Peyer's patch (tissue), 4 donors: ENCODE results near the gene FZD8. TPM values are rescaled to one million over a fixed set of nuclear protein-coding genes. Genes with fewer than 3 reads are reported as not detected.

ENCODE experiments used
- DNase-seq, 3 donors: peaks; one replicate each; pipeline ENCODE4 v3.0.0-alpha.2; 2017 to 2019
- H3K27ac ChIP-seq, 4 donors: fragments of 200-600 bp; sonication (generic); one replicate each; pipeline ENCODE4 v1.5.1; 2016 to 2019
- H3K27me3 ChIP-seq, 2 donors: fragments of 200-600 bp; sonication (generic); one replicate each; pipeline ENCODE4 v1.5.1; 2019
- H3K36me3 ChIP-seq, 3 donors: fragments of 200-600 bp; sonication (generic); one replicate each; pipeline ENCODE4 v1.5.1; 2016 to 2019
- H3K4me1 ChIP-seq, 4 donors: fragments of 200-600 bp; sonication (generic); one replicate each; pipeline ENCODE4 v1.5.1; 2016 to 2019
- H3K4me3 ChIP-seq, 4 donors: fragments of 200-600 bp; sonication (generic); 1 replicate in 3 of 4; 2 replicates in 1 of 4; pipeline ENCODE4 v1.5.1; 2016 to 2019; ENCODE audit warnings: mild to moderate bottlenecking in 1 of 4
- H3K9me3 ChIP-seq, 4 donors: fragments of 200-600 bp; sonication (generic); one replicate each; pipeline ENCODE4 v1.5.1; 2016 to 2019; ENCODE audit warnings: mild to moderate bottlenecking in 1 of 4
- POLR2A ChIP-seq, 2 donors: fragments of 450-650 bp; IDR thresholded peaks; one replicate each; pipeline ENCODE4 v1.5.1; 2017; ENCODE audit warnings: antibody characterized with exemption in 2 of 2, mild to moderate bottlenecking in 2 of 2, moderate library complexity in 2 of 2
- total RNA-seq, 4 donors: library from RNA; depleted of rRNA; stranded (reverse); fragments of >200 nt; gene quantifications; one replicate each; pipeline ENCODE4 v1.1.0, GENCODE V29; 2016
- TF ChIP-seq, protein P1 (sequence below), 6 experiments: fragments of 450-650 bp in 4 of 6; fragments of 200-600 bp in 2 of 6; sonication (generic) in 1 of 6; IDR thresholded peaks; one replicate each; pipeline ENCODE4 v1.5.1; 2017 to 2019; ENCODE audit warnings: antibody characterized with exemption in 6 of 6, mild to moderate bottlenecking in 3 of 6, moderate library complexity in 1 of 6

Gene FZD8
- total RNA-seq, 4 donors from 2014 or later, result 0.70 to 2.2 (median 1.2) TPM

DNA sequence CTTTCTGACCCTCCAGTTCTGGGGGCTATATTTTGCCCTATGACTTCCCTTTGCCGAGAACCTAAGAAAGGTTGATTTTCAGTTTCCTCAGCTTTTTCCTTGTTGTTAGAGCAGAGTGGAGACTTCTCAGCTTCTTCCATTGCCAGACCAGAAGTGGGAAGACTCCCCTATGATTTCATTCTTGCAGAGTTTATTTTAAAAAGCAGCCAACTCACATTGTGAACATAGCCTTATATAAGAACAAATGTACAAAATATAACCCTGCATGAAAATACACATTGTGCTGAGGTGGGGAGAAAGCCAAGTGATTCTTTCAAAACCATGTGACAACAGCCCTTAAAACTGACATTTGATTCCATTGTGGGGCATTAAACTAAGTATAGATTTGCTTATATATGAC is 33.8 kb upstream of the FZD8 start:
- Histone ChIP-seq H3K27ac (no peak overlapping the region), H3K9me3 (no peaks in the 10 kb centered on the region), H3K4me1 (no peaks in the 10 kb centered on the region), H3K27me3 (no peaks in the 10 kb centered on the region), H3K36me3 (no peaks in the 10 kb centered on the region), H3K4me3 (no peak overlapping the region)
- TF ChIP-seq POLR2A (IDR thresholded peaks at IDR 0.05), result no peak
- TF ChIP-seq, protein P1, sequence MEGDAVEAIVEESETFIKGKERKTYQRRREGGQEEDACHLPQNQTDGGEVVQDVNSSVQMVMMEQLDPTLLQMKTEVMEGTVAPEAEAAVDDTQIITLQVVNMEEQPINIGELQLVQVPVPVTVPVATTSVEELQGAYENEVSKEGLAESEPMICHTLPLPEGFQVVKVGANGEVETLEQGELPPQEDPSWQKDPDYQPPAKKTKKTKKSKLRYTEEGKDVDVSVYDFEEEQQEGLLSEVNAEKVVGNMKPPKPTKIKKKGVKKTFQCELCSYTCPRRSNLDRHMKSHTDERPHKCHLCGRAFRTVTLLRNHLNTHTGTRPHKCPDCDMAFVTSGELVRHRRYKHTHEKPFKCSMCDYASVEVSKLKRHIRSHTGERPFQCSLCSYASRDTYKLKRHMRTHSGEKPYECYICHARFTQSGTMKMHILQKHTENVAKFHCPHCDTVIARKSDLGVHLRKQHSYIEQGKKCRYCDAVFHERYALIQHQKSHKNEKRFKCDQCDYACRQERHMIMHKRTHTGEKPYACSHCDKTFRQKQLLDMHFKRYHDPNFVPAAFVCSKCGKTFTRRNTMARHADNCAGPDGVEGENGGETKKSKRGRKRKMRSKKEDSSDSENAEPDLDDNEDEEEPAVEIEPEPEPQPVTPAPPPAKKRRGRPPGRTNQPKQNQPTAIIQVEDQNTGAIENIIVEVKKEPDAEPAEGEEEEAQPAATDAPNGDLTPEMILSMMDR (IDR thresholded peaks at IDR 0.05), result no peak
- DNase-seq, result no peak

DNA sequence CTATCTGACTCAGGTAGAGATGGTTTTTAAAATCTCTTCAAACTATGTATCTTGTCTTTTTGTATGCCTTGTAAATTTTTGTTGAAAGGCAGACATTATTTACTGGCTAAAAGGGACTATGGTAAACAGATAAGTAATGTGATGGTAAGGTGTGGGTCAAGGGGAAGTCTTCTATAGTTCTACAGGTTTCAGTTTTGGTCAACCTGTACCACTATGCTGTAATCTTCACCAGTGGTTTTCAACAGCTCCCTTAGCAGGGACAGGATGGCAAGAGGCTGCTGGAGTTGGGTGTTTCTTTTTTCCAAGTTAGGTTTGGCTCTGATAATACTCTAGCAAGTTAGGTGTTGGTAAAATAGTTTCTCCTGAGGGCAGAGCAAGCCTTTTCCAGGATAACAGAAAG is 32.7 kb upstream of the FZD8 start:
- Histone ChIP-seq H3K27me3 (no peaks in the 10 kb centered on the region), H3K27ac (no peak overlapping the region), H3K36me3 (no peaks in the 10 kb centered on the region), H3K9me3 (no peaks in the 10 kb centered on the region), H3K4me3 (no peak overlapping the region), H3K4me1 (no peaks in the 10 kb centered on the region)
- TF ChIP-seq POLR2A (IDR thresholded peaks at IDR 0.05), result no peak
- TF ChIP-seq, protein P1 (IDR thresholded peaks at IDR 0.05), result no peak
- no peak for DNase-seq

DNA sequence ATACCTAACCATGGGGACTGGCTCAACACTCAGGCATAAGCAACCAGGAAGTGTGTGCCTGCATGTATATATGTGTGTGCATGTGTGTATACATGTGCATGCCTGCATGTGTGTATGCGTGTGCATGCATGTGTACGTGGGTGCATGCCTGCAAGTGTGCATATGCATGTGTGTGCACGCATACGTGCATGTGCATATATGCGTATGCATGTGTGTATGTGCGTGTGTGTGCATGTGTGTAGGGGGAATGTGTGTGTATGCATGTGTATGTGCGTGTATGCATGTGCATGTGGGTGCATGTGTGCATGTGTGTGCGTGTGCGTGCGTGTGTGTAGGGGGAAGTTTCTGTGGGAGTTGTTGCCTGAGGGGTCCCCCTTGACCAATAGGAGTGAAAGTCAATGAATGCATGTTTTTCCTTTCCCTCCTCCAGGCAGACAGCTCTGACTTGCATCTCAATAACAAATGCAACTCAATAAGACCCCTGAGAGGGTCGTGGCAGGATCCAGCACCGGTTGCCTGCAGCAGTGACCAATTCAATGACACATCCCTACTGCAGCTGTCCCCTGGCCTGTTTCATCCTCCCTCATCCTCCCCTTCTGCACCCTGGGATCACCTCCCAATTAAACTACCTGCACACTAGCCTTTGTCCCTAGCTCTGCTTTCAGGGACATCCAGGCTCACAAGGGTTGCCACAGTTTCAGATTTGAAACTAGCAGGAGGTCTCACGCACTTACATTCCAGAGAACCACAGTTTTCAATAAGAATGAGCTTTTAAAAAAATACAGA is 27.0 kb upstream of the FZD8 start:
- H3K9me3 ChIP-seq, result no peaks in the 10 kb centered on the region
- TF ChIP-seq, protein P1 (IDR thresholded peaks at IDR 0.05), result no peak
- no peak for TF ChIP-seq POLR2A (IDR thresholded peaks at IDR 0.05)
- no peak overlapping the region for H3K27ac ChIP-seq
- H3K4me1 ChIP-seq, result no peaks in the 10 kb centered on the region
- H3K4me3 ChIP-seq, result no peak overlapping the region
- no peaks in the 10 kb centered on the region for H3K36me3 ChIP-seq
- H3K27me3 ChIP-seq, result no peaks in the 10 kb centered on the region
- DNase-seq, result no peak

DNA sequence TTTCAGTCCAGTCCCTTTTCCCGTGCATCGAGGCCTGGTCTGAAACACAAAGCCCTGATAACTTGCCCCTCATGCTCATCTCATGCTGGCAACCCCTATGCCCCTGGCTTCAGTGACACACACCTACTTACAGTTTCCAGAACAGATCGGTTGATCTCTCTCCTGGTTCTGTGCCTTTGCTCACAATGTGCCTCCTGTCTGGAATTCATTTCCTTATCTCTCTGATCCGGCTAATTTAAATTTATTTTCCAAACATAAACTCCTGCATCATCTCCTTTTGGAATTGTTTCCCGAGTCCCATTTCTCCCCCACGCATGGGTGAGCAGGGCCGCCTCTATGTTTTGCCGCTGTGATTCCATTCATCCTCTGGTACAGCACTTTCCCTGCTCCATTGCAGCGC is 25.9 kb upstream of the FZD8 start:
- H3K4me3 ChIP-seq, result no peak overlapping the region

DNA sequence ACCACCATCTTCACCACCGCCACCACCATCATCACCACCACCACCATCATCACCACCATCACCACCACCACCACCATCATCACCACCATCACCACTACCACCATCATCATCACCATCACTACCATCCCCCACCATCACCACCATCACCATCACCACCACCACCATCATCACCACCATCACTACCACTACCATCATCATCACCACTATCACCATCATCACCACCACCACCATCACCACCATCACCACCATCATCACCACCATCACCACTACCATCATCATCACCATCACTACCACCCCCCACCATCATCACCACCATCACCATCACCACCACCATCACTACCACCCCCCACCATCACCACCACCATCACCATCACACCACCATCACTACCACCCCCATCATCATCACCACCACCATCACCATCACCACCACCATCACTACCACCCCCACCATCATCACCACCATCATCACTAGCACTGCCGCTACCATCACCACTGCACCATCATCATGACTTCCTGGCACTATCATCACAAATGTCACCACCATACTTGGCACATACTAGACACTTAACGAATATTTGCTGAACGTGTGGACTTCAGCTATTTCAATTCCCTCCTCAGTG is 25.3 kb upstream of the FZD8 start:
- Histone ChIP-seq H3K9me3 (no peaks in the 10 kb centered on the region), H3K4me3 (no peak overlapping the region), H3K4me1 (no peaks in the 10 kb centered on the region), H3K36me3 (no peaks in the 10 kb centered on the region), H3K27ac (no peak overlapping the region), H3K27me3 (no peaks in the 10 kb centered on the region)
- TF ChIP-seq POLR2A (IDR thresholded peaks at IDR 0.05), result no peak
- TF ChIP-seq, protein P1 (IDR thresholded peaks at IDR 0.05), result no peak
- no peak for DNase-seq

More for the DNA sequence above, 25.9 kb upstream of the FZD8 start:
- DNase-seq, result no peak
- no peak overlapping the region for H3K27ac ChIP-seq
- no peaks in the 10 kb centered on the region for H3K4me1 ChIP-seq
- H3K27me3 ChIP-seq, result no peaks in the 10 kb centered on the region
- H3K36me3 ChIP-seq, result no peaks in the 10 kb centered on the region
- no peaks in the 10 kb centered on the region for H3K9me3 ChIP-seq
- no peak for TF ChIP-seq POLR2A (IDR thresholded peaks at IDR 0.05)
- TF ChIP-seq, protein P1 (IDR thresholded peaks at IDR 0.05), result no peak
